GM19099 (cell line): Measurements from ENCODE around the gene LY6G6F.

ENCODE experiments used
- POLR2A ChIP-seq: IDR thresholded peaks from 3 replicates; pipeline ENCODE4 v1.6.1; 2011; ENCODE audit warnings: low read depth; ENCODE audit not compliant: insufficient read length; ENCODE audit errors: extremely low read depth

The LY6G6F gene

GRCh38 chr6:31752739-31753319, 46.2 kb downstream of the LY6G6F start:
- no peak for TF ChIP-seq POLR2A

- no peak for TF ChIP-seq POLR2A
These were observed 51.6 kb downstream of the LY6G6F start for GRCh38 chr6:31758281-31758680.
